IMR-90 (cell line): ENCODE results near the gene TAF7L. TPM values are rescaled to one million over a fixed set of nuclear protein-coding genes. Genes with fewer than 3 reads are reported as not detected.

Experiments
- ATAC-seq: fragments of 200-7000 bp; cut with Tn5 transposase; 2 replicates; pipeline ENCODE4 v1.9.1; 2020; ENCODE audit warnings: low read depth, mild to moderate bottlenecking, moderate library complexity
- Bru-seq: library from RNA; stranded (reverse); fragments of 400-500 nt; gene quantifications from one replicate; lab custom pipeline; 2021; lab: Mats Ljungman, UMichigan
- BruChase-seq, 2 experiments: library from RNA; stranded (reverse); fragments of 400-500 nt; gene quantifications; one replicate each; lab custom pipeline; 2021; lab: Mats Ljungman, UMichigan
- BruUV-seq: library from RNA; stranded (reverse); fragments of 400-500 nt; replicated peaks from 2 replicates; lab custom pipeline; 2021; lab: Mats Ljungman, UMichigan
- CTCF ChIA-PET: fragments of 300-600 bp; formaldehyde crosslinking; extraction: SDS; loops from one replicate; lab custom pipeline; 2021; ENCODE audit warnings: antibody characterized with exemption; lab: Yijun Ruan, JAX
- POLR2A ChIA-PET: fragments of 300-600 bp; sonication (Branson Sonifier 250); formaldehyde crosslinking; loops from one replicate; lab custom pipeline; 2022; ENCODE audit warnings: antibody characterized with exemption; ENCODE audit not compliant: unreplicated experiment; lab: Charles Lee
- DNase-seq: peaks from one replicate; pipeline ENCODE4 v3.0.0; 2013
- H2AFZ ChIP-seq: replicated peaks from 2 replicates; pipeline ENCODE3; 2013; ENCODE audit warnings: low read length, mild to moderate bottlenecking; ENCODE audit not compliant: poor library complexity
- H2AK5ac ChIP-seq: 2 replicates; pipeline ENCODE4 v1.6.1; 2013; ENCODE audit warnings: low read depth, low read length, inconsistent platforms
- H2AK9ac ChIP-seq: replicated peaks from 2 replicates; pipeline ENCODE3; 2013; ENCODE audit warnings: mild to moderate bottlenecking, low read depth, low read length, moderate library complexity; ENCODE audit not compliant: poor library complexity
- H2BK120ac ChIP-seq: 2 replicates; pipeline ENCODE4 v1.6.1; 2013; ENCODE audit warnings: low read depth, low read length, inconsistent platforms
- H2BK15ac ChIP-seq: 3 replicates; pipeline ENCODE4 v1.6.1; 2013; ENCODE audit warnings: low read depth, low read length, inconsistent platforms
- H2BK20ac ChIP-seq: 2 replicates; pipeline ENCODE4 v1.6.1; 2013; ENCODE audit warnings: low read depth, mild to moderate bottlenecking, inconsistent platforms, low read length, moderate library complexity
- H2BK5ac ChIP-seq: 2 replicates; pipeline ENCODE4 v1.6.1; 2013; ENCODE audit warnings: mild to moderate bottlenecking, low read depth, low read length, inconsistent platforms; ENCODE audit not compliant: poor library complexity, severe bottlenecking
- H3K14ac ChIP-seq: replicated peaks from 2 replicates; pipeline ENCODE4 v1.6.1; 2013; ENCODE audit warnings: low read depth, low read length, inconsistent platforms
- H3K18ac ChIP-seq: 2 replicates; pipeline ENCODE4 v1.6.1; 2013; ENCODE audit warnings: low read depth, low read length, control low read depth
- H3K23ac ChIP-seq: 2 replicates; pipeline ENCODE4 v1.6.1; 2013; ENCODE audit warnings: low read depth, low read length, inconsistent platforms
- H3K27ac ChIP-seq: 2 replicates; pipeline ENCODE4 v1.5.1; 2013; ENCODE audit warnings: mild to moderate bottlenecking, control low read depth, low read length; ENCODE audit not compliant: insufficient read depth
- H3K27me3 ChIP-seq: 2 replicates; pipeline ENCODE4 v1.6.1; 2013; ENCODE audit warnings: low read length; ENCODE audit not compliant: control insufficient read depth, insufficient read depth
- H3K36me3 ChIP-seq: 2 replicates; pipeline ENCODE4 v1.6.1; 2013; ENCODE audit warnings: low read length, mixed read lengths; ENCODE audit not compliant: control insufficient read depth, insufficient read depth
- H3K4ac ChIP-seq: 2 replicates; pipeline ENCODE4 v1.6.1; 2013; ENCODE audit warnings: low read depth, low read length, inconsistent platforms
- H3K4me1 ChIP-seq: 2 replicates; pipeline ENCODE4 v1.6.1; 2013; ENCODE audit warnings: low read length, mixed read lengths; ENCODE audit not compliant: control insufficient read depth, insufficient read depth
- H3K4me2 ChIP-seq: 2 replicates; pipeline ENCODE4 v1.6.1; 2013; ENCODE audit warnings: low read depth, mild to moderate bottlenecking, control low read depth, low read length, moderate library complexity
- H3K4me3 ChIP-seq: 2 replicates; pipeline ENCODE4 v1.5.1; 2013; ENCODE audit warnings: low read depth, mild to moderate bottlenecking, control low read depth, low read length, moderate library complexity; ENCODE audit not compliant: insufficient read depth
- H3K56ac ChIP-seq: 2 replicates; pipeline ENCODE4 v1.6.1; 2013; ENCODE audit warnings: low read length, inconsistent platforms; ENCODE audit not compliant: insufficient read depth; ENCODE audit errors: extremely low read depth
- H3K79me1 ChIP-seq, 2 experiments: 2 replicates each; pipeline ENCODE4 v1.6.1; 2013; ENCODE audit warnings: low read length in 2 of 2, inconsistent platforms in 1 of 2, low read depth in 1 of 2
- H3K9ac ChIP-seq: 2 replicates; pipeline ENCODE4 v1.6.1; 2013; ENCODE audit warnings: low read depth, low read length, control low read depth
- H3K9me1 ChIP-seq: 2 replicates; pipeline ENCODE4 v1.6.1; 2013; ENCODE audit warnings: low read length, inconsistent platforms; ENCODE audit not compliant: insufficient read depth
- H3K9me3 ChIP-seq: 2 replicates; pipeline ENCODE4 v1.6.1; 2013; ENCODE audit warnings: low read length; ENCODE audit not compliant: control insufficient read depth, insufficient read depth
- H4K20me1 ChIP-seq: 2 replicates; pipeline ENCODE4 v1.6.1; 2013; ENCODE audit warnings: low read length, inconsistent platforms; ENCODE audit not compliant: insufficient read depth
- H4K5ac ChIP-seq: 2 replicates; pipeline ENCODE4 v1.6.1; 2013; ENCODE audit warnings: mild to moderate bottlenecking, low read depth, low read length, control low read depth
- H4K8ac ChIP-seq, 2 experiments: 2 replicates each; pipeline ENCODE4 v1.6.1; 2013; ENCODE audit warnings: low read depth in 2 of 2, low read length in 2 of 2, control low read depth in 1 of 2, inconsistent platforms in 1 of 2
- H4K91ac ChIP-seq: 2 replicates; pipeline ENCODE4 v1.6.1; 2013; ENCODE audit warnings: low read depth, low read length, inconsistent platforms; ENCODE audit not compliant: insufficient read depth
- CTCF ChIP-seq: conservative IDR thresholded peaks from 2 replicates; pipeline ENCODE4 v1.5.1; 2012; ENCODE audit warnings: mild to moderate bottlenecking, low read depth, low read length, improper control_type of control experiment
- FOS ChIP-seq: fragments of 150-350 bp; IDR thresholded peaks from 2 replicates; pipeline ENCODE4 v1.6.1; 2016; ENCODE audit warnings: low read depth, low read length
- MAFK ChIP-seq: IDR thresholded peaks from 2 replicates; pipeline ENCODE4 v1.6.1; 2012; ENCODE audit warnings: low read depth, low read length, improper control_type of control experiment
- MAZ ChIP-seq: IDR thresholded peaks from 2 replicates; pipeline ENCODE4 v1.6.1; 2012; ENCODE audit warnings: low read depth, mild to moderate bottlenecking, low read length, improper control_type of control experiment, moderate library complexity, borderline replicate concordance
- MXI1 ChIP-seq: IDR thresholded peaks from 2 replicates; pipeline ENCODE4 v1.6.1; 2012; ENCODE audit warnings: low read depth, mild to moderate bottlenecking, low read length, moderate library complexity, borderline replicate concordance
- RAD21 ChIP-seq: IDR thresholded peaks from 2 replicates; pipeline ENCODE4 v1.6.1; 2012; ENCODE audit warnings: low read length, improper control_type of control experiment
- RFX5 ChIP-seq: IDR thresholded peaks from 2 replicates; pipeline ENCODE4 v1.8.0; 2012; ENCODE audit warnings: low read depth, mild to moderate bottlenecking, low read length, moderate library complexity
- USF2 ChIP-seq: fragments of 150-350 bp; IDR thresholded peaks from 2 replicates; pipeline ENCODE4 v1.6.1; 2017; ENCODE audit warnings: mild to moderate bottlenecking, antibody characterized with exemption, low read length, low read depth
- WGBS, 2 experiments: methylation state at CpG; one replicate each; pipeline versions ENCODE4 v1.1.5 to v1.1.7; 2013; ENCODE audit warnings: missing lambda C conversion rate in 2 of 2; ENCODE audit not compliant: insufficient read length in 1 of 2; ENCODE audit errors: extremely low coverage in 2 of 2; 5-methylcytosine and 5-hydroxymethylcytosine counted together
- dilution Hi-C: fragments of 300-500 bp; cut with HindIII; formaldehyde crosslinking; loops from one replicate; pipeline ENCODE4 v1.14.3; 2018; ENCODE audit warnings: low sequenced_read_pairs; ENCODE audit not compliant: unreplicated experiment
- in situ Hi-C: fragments of 300-500 bp; cut with MboI; formaldehyde crosslinking; loops from 3 replicates; pipeline ENCODE4 v1.14.3; 2019; ENCODE audit warnings: low sequenced_read_pairs, inconsistent platforms, mixed read lengths
- intact Hi-C: fragments of 100-400 bp; cut with micrococcal nuclease; formaldehyde crosslinking; loops from 2 replicates; pipeline ENCODE4 v1.10.0; 2022
- long read RNA-seq: library from polyadenylated mRNA; unstranded; transcript quantifications from one replicate; pipeline ENCODE4 v2.0.0, GENCODE V29; 2021; ENCODE audit not compliant: unreplicated experiment
- polyA plus RNA-seq, 3 experiments: library from polyadenylated mRNA; depleted of rRNA; stranded (reverse); fragments of >200 nt; gene quantifications; 2 replicates each; pipeline ENCODE4 v1.2.3, GENCODE V29; 2012; ENCODE audit warnings: low replicate concordance in 1 of 3
- total RNA-seq: library from RNA; depleted of rRNA; stranded (reverse); fragments of >200 nt; gene quantifications from 2 replicates; pipeline ENCODE4 v1.2.3, GENCODE V29; 2012; rRNA removed

TAF7L gene
- total RNA-seq = 0.18 and 0.28 TPM in 2 replicates
- polyA plus RNA-seq (2012; rRNA removed) = 0.22 TPM in 2 replicates
- polyA plus RNA-seq (2012; cell fraction: cytosol; rRNA removed) = 0.04 and 0.25 TPM in 2 replicates
- 0.16 and 0.83 TPM in 2 replicates for polyA plus RNA-seq (2012; cell fraction: nucleus; rRNA removed; ENCODE audit: low replicate concordance)
- Bru-seq, nascent RNA = percentile 31 among the genes with signal in this experiment
- BruChase-seq, experiment 1, labeled RNA remaining after a 6-hour chase = percentile 47 among the genes with signal in this experiment
- percentile 43 among the genes with signal in this experiment for BruChase-seq, experiment 2, labeled RNA remaining after a 2-hour chase
- long read RNA-seq = 0 reads

GRCh38 chrX:101290957-101291603 lies at the start of gene TAF7L:
Gene TAF7L (minus strand): TSS chrX:101291334. CDS start chrX:101287543, 3,791 bp downstream.
- H2AK5ac ChIP-seq = no peak within 1 kb of the TSS
- H4K20me1 ChIP-seq = no peaks in the 10 kb centered on the region
- H2AFZ ChIP-seq = peak within 1 kb of the TSS; percentile 67
- dilution Hi-C loops = no loop called here
- no peaks in the 10 kb centered on the region for H3K4me1 ChIP-seq
- no peaks in the 10 kb centered on the region; the same call in 1 of the 2 replicates for H3K9me3 ChIP-seq
- H3K36me3 ChIP-seq = no peaks in the 10 kb centered on the region
- POLR2A ChIA-PET = no interaction called here
- TF ChIP-seq USF2 (no peak), MXI1 (no peak), RAD21 (no peak), MAZ (no peak), RFX5 (no peak), CTCF (no peak), MAFK (no peak), FOS (no peak)
- DNase-seq = no peak
- H3K18ac ChIP-seq = no peak within 1 kb of the TSS
- no peak within 1 kb of the TSS for H3K4ac ChIP-seq
- H2BK120ac ChIP-seq = no peak within 1 kb of the TSS
- H3K23ac ChIP-seq = no peak within 1 kb of the TSS
- H3K9ac ChIP-seq = no peak within 1 kb of the TSS
- ATAC-seq = peak; percentile 54
- H3K27ac ChIP-seq = no peak within 1 kb of the TSS
- no peak within 1 kb of the TSS for H2BK5ac ChIP-seq
- 64% methylated on average over 35 of the region's 75 CpGs; no CpG with 5 or more reads in 1 of the 2 experiments for WGBS, 2 experiments
- no peak within 1 kb of the TSS for H4K8ac ChIP-seq
- CTCF ChIA-PET = no interaction called here
- no peaks in the 10 kb centered on the region for H3K27me3 ChIP-seq
- H3K14ac ChIP-seq = no peak within 1 kb of the TSS
- no peaks in the 10 kb centered on the region for H3K79me1 ChIP-seq
- no peak within 1 kb of the TSS for H3K56ac ChIP-seq
- H2BK15ac ChIP-seq = no peak within 1 kb of the TSS
- no peak within 1 kb of the TSS; the same call in 1 of the 2 replicates for H3K4me2 ChIP-seq
- no peak within 1 kb of the TSS for H4K91ac ChIP-seq
- no peak within 1 kb of the TSS for H2AK9ac ChIP-seq
- H3K4me3 ChIP-seq = 0 out of 2 replicates have a peak within 1 kb of the TSS, but pooled peaks have one; percentile 2
- H2BK20ac ChIP-seq = no peak within 1 kb of the TSS
- no peak within 1 kb of the TSS for H4K5ac ChIP-seq
- no peaks in the 10 kb centered on the region for H3K9me1 ChIP-seq
- in situ Hi-C loops = no loop called here
- BruUV-seq = no TSS peak
- intact Hi-C loops = no loop called here
